Type B pancreatic cell (in vitro differentiated cells): ENCODE measurements around the gene PKNOX2. TPM values are rescaled to one million over a fixed set of nuclear protein-coding genes. Genes with fewer than 3 reads are reported as not detected.
A peak's percentile ranks its signal among the peaks of the same experiment; 100 is the strongest.

Experiments
- DNase-seq: peaks from one replicate; pipeline ENCODE4 v3.0.0; 2021; ENCODE audit warnings: mixed read lengths; ENCODE audit not compliant: unreplicated experiment; ENCODE audit errors: extremely low spot score
- H3K27ac Mint-ChIP-seq: 2 replicates; pipeline ENCODE4 v1.8.0; 2021; ENCODE audit warnings: mild to moderate bottlenecking, mixed read lengths
- H3K27me3 Mint-ChIP-seq: 2 replicates; pipeline ENCODE4 v1.8.0; 2021; ENCODE audit warnings: mixed read lengths
- H3K36me3 Mint-ChIP-seq: 2 replicates; pipeline ENCODE4 v1.8.0; 2021; ENCODE audit warnings: mixed read lengths
- H3K4me1 Mint-ChIP-seq: one replicate; pipeline ENCODE4 v1.8.0; 2021; ENCODE audit warnings: mixed read lengths; ENCODE audit not compliant: unreplicated experiment
- H3K4me3 Mint-ChIP-seq: 2 replicates; pipeline ENCODE4 v1.8.0; 2021; ENCODE audit warnings: mild to moderate bottlenecking, mixed read lengths
- H3K9me3 Mint-ChIP-seq: 2 replicates; pipeline ENCODE4 v1.8.0; 2021; ENCODE audit warnings: mixed read lengths
- total RNA-seq: library from RNA; stranded (reverse); gene quantifications from 2 replicates; pipeline ENCODE4 v1.2.1, GENCODE V29; 2021; ENCODE audit warnings: low replicate concordance
- TF ChIP-seq, protein P1 (sequence below): fragments of 200-600 bp; sonication (generic); conservative IDR thresholded peaks from 2 replicates; pipeline ENCODE4 v1.5.0; 2021; ENCODE audit warnings: antibody characterized with exemption, mild to moderate bottlenecking

The PKNOX2 gene
- total RNA-seq, 1 donor from 2014 or later: 15.3 TPM

GRCh38 chr11:125376117-125376516 is 211.6 kb downstream of the PKNOX2 start:
- Mint-ChIP-seq H3K4me1 (peaks cover 51% of the 10 kb centered on the region), H3K27ac (no peak overlapping the region), H3K27me3 (peaks cover 24% of the 10 kb centered on the region), H3K4me3 (peak overlapping the region; percentile 7), H3K36me3 (no peaks in the 10 kb centered on the region), H3K9me3 (no peaks in the 10 kb centered on the region)
- DNase-seq: no peak
- TF ChIP-seq, protein P1, sequence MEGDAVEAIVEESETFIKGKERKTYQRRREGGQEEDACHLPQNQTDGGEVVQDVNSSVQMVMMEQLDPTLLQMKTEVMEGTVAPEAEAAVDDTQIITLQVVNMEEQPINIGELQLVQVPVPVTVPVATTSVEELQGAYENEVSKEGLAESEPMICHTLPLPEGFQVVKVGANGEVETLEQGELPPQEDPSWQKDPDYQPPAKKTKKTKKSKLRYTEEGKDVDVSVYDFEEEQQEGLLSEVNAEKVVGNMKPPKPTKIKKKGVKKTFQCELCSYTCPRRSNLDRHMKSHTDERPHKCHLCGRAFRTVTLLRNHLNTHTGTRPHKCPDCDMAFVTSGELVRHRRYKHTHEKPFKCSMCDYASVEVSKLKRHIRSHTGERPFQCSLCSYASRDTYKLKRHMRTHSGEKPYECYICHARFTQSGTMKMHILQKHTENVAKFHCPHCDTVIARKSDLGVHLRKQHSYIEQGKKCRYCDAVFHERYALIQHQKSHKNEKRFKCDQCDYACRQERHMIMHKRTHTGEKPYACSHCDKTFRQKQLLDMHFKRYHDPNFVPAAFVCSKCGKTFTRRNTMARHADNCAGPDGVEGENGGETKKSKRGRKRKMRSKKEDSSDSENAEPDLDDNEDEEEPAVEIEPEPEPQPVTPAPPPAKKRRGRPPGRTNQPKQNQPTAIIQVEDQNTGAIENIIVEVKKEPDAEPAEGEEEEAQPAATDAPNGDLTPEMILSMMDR: no peak

DNA sequence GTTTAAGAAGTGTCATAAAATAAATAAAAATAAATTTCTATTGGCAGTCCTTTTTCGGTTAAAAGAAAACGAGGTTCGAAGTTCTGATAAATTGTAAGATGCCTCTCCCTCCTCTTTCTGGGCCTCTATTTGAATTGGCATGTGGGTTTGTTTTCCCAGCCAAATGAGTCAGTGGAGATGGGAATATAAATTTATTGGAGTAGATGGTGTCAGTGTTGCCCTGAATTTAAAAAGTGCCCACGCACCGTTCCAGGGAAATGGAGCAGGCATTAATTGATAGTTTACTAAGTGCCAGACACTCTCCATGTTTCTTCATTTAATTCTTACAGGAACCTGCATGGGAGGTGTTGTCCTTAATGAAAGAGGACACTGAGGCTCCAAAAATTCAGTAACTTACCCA is 212.3 kb downstream of the PKNOX2 start:
- DNase-seq: no peak
- Mint-ChIP-seq H3K4me3 (no peak overlapping the region), H3K27me3 (peaks cover 23% of the 10 kb centered on the region), H3K27ac (no peak overlapping the region), H3K36me3 (no peaks in the 10 kb centered on the region), H3K4me1 (peaks cover 49% of the 10 kb centered on the region), H3K9me3 (no peaks in the 10 kb centered on the region)
- TF ChIP-seq, protein P1: no peak

DNA sequence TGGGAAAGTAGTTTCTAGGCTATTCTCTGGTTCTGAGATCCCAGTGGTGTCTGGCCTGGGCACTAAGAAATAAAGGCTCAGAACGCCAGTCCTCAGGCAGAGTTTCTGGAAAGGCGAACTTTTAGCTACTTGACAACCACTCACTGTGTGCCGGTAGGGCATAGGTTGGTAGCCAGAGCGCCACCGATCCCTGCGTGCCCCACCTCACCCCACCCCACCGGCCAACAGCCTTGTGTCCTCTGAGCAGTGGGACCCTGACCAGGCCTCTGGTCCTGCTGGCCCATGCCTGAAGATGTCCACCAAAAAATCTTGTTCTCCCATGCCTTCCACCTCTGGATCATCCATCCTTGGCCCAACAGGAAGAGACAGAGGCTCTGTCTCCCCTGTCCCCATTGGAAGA is 213.5 kb downstream of the PKNOX2 start:
- H3K9me3 Mint-ChIP-seq: no peaks in the 10 kb centered on the region
- peaks cover 51% of the 10 kb centered on the region for H3K4me1 Mint-ChIP-seq
- peaks cover 20% of the 10 kb centered on the region for H3K27me3 Mint-ChIP-seq
- H3K27ac Mint-ChIP-seq: no peak overlapping the region
- TF ChIP-seq, protein P1: no peak
- H3K36me3 Mint-ChIP-seq: no peaks in the 10 kb centered on the region
- no peak for DNase-seq
- no peak overlapping the region for H3K4me3 Mint-ChIP-seq

DNA sequence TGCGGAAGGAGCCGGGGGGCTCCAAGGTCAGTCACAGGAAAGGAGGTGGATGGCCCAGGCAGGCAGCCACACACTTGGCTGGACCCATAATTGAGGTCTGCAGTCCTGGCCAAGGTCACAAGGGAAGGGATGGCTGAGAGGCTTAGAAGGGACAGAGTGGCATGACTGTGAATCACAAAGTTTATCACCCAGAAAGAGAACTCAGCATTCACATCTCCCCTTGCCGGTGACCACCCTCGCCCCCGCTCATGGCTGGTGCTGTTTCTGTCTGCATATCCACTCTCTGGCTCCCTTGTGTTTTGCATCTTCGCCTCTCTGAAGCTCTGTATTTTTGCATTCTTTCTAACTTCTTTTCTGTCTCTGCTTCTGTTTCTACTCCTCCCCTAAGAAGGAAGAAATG is 214.0 kb downstream of the PKNOX2 start:
- DNase-seq: no peak
- Mint-ChIP-seq H3K4me1 (peaks cover 51% of the 10 kb centered on the region), H3K4me3 (no peak overlapping the region), H3K27me3 (peaks cover 20% of the 10 kb centered on the region), H3K27ac (no peak overlapping the region), H3K36me3 (no peaks in the 10 kb centered on the region), H3K9me3 (no peaks in the 10 kb centered on the region)
- TF ChIP-seq, protein P1: no peak

GRCh38 chr11:125379565-125379964 is 215.0 kb downstream of the PKNOX2 start:
- no peak for DNase-seq
- no peak overlapping the region for H3K4me3 Mint-ChIP-seq
- TF ChIP-seq, protein P1: no peak
- no peaks in the 10 kb centered on the region for H3K36me3 Mint-ChIP-seq
- H3K27ac Mint-ChIP-seq: no peak overlapping the region
- H3K27me3 Mint-ChIP-seq: peaks cover 20% of the 10 kb centered on the region
- peaks cover 51% of the 10 kb centered on the region for H3K4me1 Mint-ChIP-seq
- no peaks in the 10 kb centered on the region for H3K9me3 Mint-ChIP-seq

DNA sequence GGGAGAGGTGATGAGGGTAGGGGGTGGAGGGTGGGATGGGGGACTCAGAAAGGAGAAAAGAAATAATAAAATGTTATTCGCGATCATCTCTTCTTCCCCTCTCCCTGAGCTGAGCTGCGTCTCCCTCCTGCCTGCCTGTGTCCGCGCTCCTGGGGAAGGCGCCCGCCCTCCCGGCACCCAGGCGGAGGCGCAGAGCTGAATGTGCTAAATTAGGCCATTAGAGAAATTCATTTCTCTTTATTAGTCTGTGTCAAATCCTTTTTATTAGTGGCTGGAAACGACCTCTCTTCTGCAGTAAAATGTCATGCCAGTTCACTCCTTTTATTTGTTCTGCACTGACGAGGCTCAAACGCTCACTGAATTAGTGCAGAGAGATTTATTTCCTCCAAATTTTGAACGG is 215.4 kb downstream of the PKNOX2 start:
- TF ChIP-seq, protein P1: no peak
- no peak for DNase-seq
- Mint-ChIP-seq H3K9me3 (no peaks in the 10 kb centered on the region), H3K36me3 (no peaks in the 10 kb centered on the region), H3K27me3 (peaks cover 20% of the 10 kb centered on the region), H3K27ac (no peak overlapping the region), H3K4me1 (peaks cover 49% of the 10 kb centered on the region), H3K4me3 (no peak overlapping the region)
